HL-60 (cell line): ENCODE data around the gene ARL6IP1.

ENCODE experiments used
- DNase-seq, 2 experiments: peaks; one replicate each; pipeline ENCODE4 v3.0.0-alpha.2; 2010 to 2020; ENCODE audit warnings: low read depth in 1 of 2, low spot score in 1 of 2
- H3K27ac ChIP-seq: fragments of 250-450 bp; sonication (Bioruptor Pico); replicated peaks from 2 replicates; pipeline ENCODE4 v1.5.1; 2020; ENCODE audit warnings: mild to moderate bottlenecking, moderate library complexity
- H3K27me3 ChIP-seq: fragments of 250-450 bp; sonication (Bioruptor Pico); 2 replicates; pipeline ENCODE4 v1.5.1; 2021; ENCODE audit warnings: mild to moderate bottlenecking, moderate library complexity; ENCODE audit not compliant: insufficient read depth, poor library complexity, severe bottlenecking
- H3K4me3 ChIP-seq: replicated peaks from 2 replicates; pipeline ENCODE4 v1.5.1; 2011; ENCODE audit warnings: mild to moderate bottlenecking, control low read depth, low read length; ENCODE audit not compliant: insufficient read depth
- GABPA ChIP-seq: IDR thresholded peaks from 2 replicates; pipeline ENCODE4 v1.6.1; 2012; ENCODE audit warnings: low read depth
- POLR2AphosphoS5 ChIP-seq: IDR thresholded peaks from 2 replicates; pipeline ENCODE4 v1.6.1; 2012; ENCODE audit warnings: low read depth
- SPI1 ChIP-seq: IDR thresholded peaks from 2 replicates; pipeline ENCODE4 v1.6.1; 2012; ENCODE audit warnings: low read depth, mild to moderate bottlenecking, borderline replicate concordance
- TF ChIP-seq, protein P1 (sequence below): IDR thresholded peaks from 2 replicates; pipeline ENCODE4 v1.6.1; 2012; ENCODE audit warnings: low read depth; ENCODE audit not compliant: insufficient replicate concordance
- TF ChIP-seq, protein P2 (sequence below): IDR thresholded peaks from one replicate; pipeline ENCODE4 v1.5.1; 2011; ENCODE audit warnings: low read length, control low read depth, inconsistent platforms; ENCODE audit not compliant: insufficient read depth

ARL6IP1 gene

DNA sequence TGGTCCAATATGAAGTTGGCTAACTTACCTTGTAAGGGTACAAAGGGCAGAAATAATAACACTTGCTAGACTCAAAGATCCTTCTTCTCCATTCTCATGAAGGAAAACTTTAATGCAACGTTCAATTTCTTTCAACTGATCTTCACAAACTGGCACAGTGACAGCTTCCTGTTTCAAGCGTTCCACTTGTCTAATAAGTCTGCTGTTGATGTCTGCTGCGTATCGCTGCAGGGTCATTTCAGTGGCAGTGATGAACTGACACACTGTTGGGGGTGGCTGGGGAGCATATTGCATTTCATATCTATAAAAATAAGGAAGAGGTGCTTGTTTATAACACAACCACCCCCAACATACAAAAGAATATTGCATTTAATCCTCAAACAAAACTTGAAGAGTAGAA lies 33.5 kb upstream of the ARL6IP1 start:
- 0 out of 2 replicates have a peak overlapping the region, but pooled peaks have one; percentile 7 for H3K27ac ChIP-seq
- H3K4me3 ChIP-seq: no peak overlapping the region

DNA sequence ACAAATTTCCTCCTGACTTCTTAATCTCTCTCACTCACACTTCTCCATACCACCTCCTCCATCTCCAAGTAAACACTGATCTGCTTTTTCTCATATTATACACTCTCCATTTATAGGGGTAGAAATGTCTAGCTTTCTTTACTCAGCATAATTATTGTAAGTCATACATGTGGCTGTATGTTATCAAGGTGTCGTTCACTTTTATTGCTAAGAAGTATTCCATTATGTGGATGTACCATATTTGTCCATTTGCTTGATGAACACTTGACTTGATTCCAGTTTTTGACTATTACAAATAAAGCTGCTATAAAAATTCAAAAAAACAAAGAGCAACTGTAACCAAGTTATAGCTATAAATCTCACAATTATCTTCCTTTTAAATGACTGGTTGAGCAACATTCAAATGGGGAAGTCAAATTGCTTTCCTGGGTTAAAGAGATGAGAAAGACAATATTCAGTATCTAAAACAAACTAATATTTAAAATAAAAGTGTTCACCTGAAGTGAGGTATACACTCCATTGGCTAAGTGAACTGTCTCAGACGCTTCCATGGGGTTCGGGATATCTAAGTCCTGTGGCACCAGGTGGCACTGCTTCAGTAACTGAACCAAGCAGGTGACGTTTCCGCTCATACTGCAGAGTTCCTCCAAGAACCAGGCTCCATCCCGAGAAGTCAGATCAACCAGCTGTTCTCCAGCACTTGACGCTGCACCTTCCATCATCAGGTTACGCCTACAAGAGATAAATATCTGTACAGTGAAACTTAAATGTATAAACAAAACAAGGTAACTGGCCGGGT lies 32.6 kb upstream of the ARL6IP1 start:
- TF ChIP-seq GABPA (no peak), SPI1 (peak; percentile 72)
- Histone ChIP-seq H3K27ac (no peak overlapping the region), H3K4me3 (no peak overlapping the region), H3K27me3 (no peaks in the 10 kb centered on the region)
- no peak for DNase-seq

More for the DNA sequence above, 33.5 kb upstream of the ARL6IP1 start:
- no peaks in the 10 kb centered on the region for H3K27me3 ChIP-seq
- peak in 1 of 2 experiments; percentile 15 for DNase-seq
- TF ChIP-seq, protein P1, sequence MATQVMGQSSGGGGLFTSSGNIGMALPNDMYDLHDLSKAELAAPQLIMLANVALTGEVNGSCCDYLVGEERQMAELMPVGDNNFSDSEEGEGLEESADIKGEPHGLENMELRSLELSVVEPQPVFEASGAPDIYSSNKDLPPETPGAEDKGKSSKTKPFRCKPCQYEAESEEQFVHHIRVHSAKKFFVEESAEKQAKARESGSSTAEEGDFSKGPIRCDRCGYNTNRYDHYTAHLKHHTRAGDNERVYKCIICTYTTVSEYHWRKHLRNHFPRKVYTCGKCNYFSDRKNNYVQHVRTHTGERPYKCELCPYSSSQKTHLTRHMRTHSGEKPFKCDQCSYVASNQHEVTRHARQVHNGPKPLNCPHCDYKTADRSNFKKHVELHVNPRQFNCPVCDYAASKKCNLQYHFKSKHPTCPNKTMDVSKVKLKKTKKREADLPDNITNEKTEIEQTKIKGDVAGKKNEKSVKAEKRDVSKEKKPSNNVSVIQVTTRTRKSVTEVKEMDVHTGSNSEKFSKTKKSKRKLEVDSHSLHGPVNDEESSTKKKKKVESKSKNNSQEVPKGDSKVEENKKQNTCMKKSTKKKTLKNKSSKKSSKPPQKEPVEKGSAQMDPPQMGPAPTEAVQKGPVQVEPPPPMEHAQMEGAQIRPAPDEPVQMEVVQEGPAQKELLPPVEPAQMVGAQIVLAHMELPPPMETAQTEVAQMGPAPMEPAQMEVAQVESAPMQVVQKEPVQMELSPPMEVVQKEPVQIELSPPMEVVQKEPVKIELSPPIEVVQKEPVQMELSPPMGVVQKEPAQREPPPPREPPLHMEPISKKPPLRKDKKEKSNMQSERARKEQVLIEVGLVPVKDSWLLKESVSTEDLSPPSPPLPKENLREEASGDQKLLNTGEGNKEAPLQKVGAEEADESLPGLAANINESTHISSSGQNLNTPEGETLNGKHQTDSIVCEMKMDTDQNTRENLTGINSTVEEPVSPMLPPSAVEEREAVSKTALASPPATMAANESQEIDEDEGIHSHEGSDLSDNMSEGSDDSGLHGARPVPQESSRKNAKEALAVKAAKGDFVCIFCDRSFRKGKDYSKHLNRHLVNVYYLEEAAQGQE: no peak
- TF ChIP-seq SPI1 (no peak), GABPA (no peak), POLR2AphosphoS5 (no peak)
- TF ChIP-seq, protein P2, sequence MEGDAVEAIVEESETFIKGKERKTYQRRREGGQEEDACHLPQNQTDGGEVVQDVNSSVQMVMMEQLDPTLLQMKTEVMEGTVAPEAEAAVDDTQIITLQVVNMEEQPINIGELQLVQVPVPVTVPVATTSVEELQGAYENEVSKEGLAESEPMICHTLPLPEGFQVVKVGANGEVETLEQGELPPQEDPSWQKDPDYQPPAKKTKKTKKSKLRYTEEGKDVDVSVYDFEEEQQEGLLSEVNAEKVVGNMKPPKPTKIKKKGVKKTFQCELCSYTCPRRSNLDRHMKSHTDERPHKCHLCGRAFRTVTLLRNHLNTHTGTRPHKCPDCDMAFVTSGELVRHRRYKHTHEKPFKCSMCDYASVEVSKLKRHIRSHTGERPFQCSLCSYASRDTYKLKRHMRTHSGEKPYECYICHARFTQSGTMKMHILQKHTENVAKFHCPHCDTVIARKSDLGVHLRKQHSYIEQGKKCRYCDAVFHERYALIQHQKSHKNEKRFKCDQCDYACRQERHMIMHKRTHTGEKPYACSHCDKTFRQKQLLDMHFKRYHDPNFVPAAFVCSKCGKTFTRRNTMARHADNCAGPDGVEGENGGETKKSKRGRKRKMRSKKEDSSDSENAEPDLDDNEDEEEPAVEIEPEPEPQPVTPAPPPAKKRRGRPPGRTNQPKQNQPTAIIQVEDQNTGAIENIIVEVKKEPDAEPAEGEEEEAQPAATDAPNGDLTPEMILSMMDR: no peak

DNA sequence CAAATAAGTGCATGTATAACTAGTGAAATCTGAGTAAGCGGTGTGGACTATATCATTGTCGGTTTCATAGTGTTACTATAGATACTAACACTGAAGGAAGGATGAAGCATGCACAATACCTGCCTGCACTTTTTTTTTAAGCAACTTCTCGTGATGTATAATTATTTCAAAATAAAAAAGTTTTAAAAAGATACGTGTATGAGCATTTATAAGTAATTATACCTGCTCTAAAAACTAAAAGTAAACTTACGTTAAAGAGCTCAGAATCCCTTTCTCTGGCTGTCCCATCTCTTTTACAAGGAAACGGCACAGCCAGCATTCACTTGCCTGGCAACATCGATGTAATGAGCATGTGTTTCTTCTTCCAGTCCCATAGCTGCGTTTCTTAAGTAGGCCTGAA lies 31.3 kb upstream of the ARL6IP1 start:
- Histone ChIP-seq H3K4me3 (no peak overlapping the region), H3K27ac (no peak overlapping the region), H3K27me3 (no peaks in the 10 kb centered on the region)
- DNase-seq: no peak
- TF ChIP-seq, protein P2: no peak
- no peak for TF ChIP-seq SPI1

DNA sequence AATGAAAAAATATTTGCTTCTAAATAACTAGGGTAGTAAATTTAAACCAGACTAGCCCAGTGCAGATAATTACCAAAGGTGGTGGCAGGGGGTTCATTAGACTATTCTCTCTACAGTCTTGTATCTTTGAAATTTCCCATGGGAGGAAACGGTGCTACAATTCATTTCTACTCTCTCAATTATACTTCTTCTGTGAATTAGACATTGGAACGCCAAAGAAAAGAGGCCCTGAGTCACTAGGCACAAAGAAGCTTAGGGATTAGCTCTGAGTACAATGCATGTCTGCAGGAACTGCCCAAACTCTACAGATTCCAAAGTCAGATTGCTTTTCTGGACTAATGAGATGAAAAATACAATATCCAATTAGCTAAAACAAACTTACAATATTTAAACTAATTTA lies 30.7 kb upstream of the ARL6IP1 start:
- TF ChIP-seq, protein P2: no peak
- TF ChIP-seq, protein P1: no peak
- TF ChIP-seq POLR2AphosphoS5 (no peak), GABPA (no peak), SPI1 (no peak)
- Histone ChIP-seq H3K27ac (no peak overlapping the region), H3K4me3 (no peak overlapping the region), H3K27me3 (no peaks in the 10 kb centered on the region)
- DNase-seq: no peak
